Activated CD8-positive, alpha-beta T cell treated with anti-CD3 and anti-CD28 coated beads, Interleukin-2, amount 10 ng/mL, durations not matched to agents 7 days and 5 days (primary cell): Measurements from ENCODE around the gene SSU72. TPM values are rescaled to one million over a fixed set of nuclear protein-coding genes. Genes with fewer than 3 reads are reported as not detected.
"Not testable (repeated sequence)": the region's sequence is repeated elsewhere in the genome, so short reads cannot be mapped to it uniquely, and the experiment has no call there.

Source experiments
- ATAC-seq: fragments of 150-1000 bp; cut with Tn5 transposase; one replicate; pipeline ENCODE4 v1.10.0; 2021; ENCODE audit warnings: moderate library complexity
- CTCF ChIA-PET: fragments of 350-600 bp; sonication (Branson Sonifier 250); formaldehyde crosslinking; loops from one replicate; lab custom pipeline; 2021; ENCODE audit warnings: antibody characterized with exemption; lab: Charles Lee
- POLR2A ChIA-PET: fragments of 350-600 bp; sonication (Branson Sonifier 250); formaldehyde crosslinking; loops from one replicate; lab custom pipeline; 2021; ENCODE audit warnings: antibody characterized with exemption; lab: Charles Lee
- DNase-seq: peaks from one replicate; pipeline ENCODE4 v3.0.0-alpha.2; 2020
- H3K27ac Mint-ChIP-seq: one replicate; pipeline ENCODE4 v1.8.0; 2021; ENCODE audit warnings: mild to moderate bottlenecking, mixed read lengths
- H3K27me3 Mint-ChIP-seq: one replicate; pipeline ENCODE4 v1.8.0; 2021; ENCODE audit warnings: low read depth, mixed read lengths
- H3K36me3 Mint-ChIP-seq: one replicate; pipeline ENCODE4 v1.8.0; 2021; ENCODE audit warnings: low read depth, mixed read lengths
- H3K4me1 Mint-ChIP-seq: one replicate; pipeline ENCODE4 v1.8.0; 2021; ENCODE audit warnings: low read depth, mixed read lengths
- H3K4me3 Mint-ChIP-seq: one replicate; pipeline ENCODE4 v1.8.0; 2021; ENCODE audit warnings: mild to moderate bottlenecking, mixed read lengths
- H3K9me3 Mint-ChIP-seq: one replicate; pipeline ENCODE4 v1.8.0; 2022; ENCODE audit warnings: mixed read lengths; ENCODE audit not compliant: insufficient read depth
- total RNA-seq, 2 experiments: library from RNA; stranded (reverse); gene quantifications; one replicate each; pipeline ENCODE4 v1.2.3, GENCODE V29; 2021

Gene SSU72
- total RNA-seq, 2 experiments from 2014 or later = 123 to 129 TPM

- Mint-ChIP-seq H3K27me3 (peaks cover 2% of the 10 kb centered on the region), H3K27ac (peak within 1 kb of the TSS; percentile 55), H3K9me3 (no peaks in the 10 kb centered on the region), H3K36me3 (no peaks in the 10 kb centered on the region), H3K4me1 (peaks cover 19% of the 10 kb centered on the region), H3K4me3 (peak within 1 kb of the TSS; percentile 69)
- DNase-seq (no peak), ATAC-seq (peak; percentile 6)
- ChIA-PET POLR2A (interaction anchor here (0.8 kb wide), 1 partner anchor 29 kb away, joined by 3 read pairs; no protein-coding TSS in a partner anchor), CTCF (no interaction called here)
Observed at GRCh38 chr1:1599935-1600860, 25.5 kb upstream of the SSU72 start, which contains the start of gene FNDC10. FNDC10 (minus strand) TSS chr1:1600135; CDS start chr1:1600015, 120 bp downstream.

- ChIA-PET CTCF (interaction anchor here (1.6 kb wide), 1 partner anchor 15 kb away, joined by 3 read pairs; no protein-coding TSS in a partner anchor), POLR2A (no interaction called here)
- H3K27me3 Mint-ChIP-seq = peaks cover 2% of the 10 kb centered on the region
- DNase-seq (peak; percentile 53), ATAC-seq (peak; percentile 56)
- no peaks in the 10 kb centered on the region for H3K36me3 Mint-ChIP-seq
- H3K9me3 Mint-ChIP-seq = no peaks in the 10 kb centered on the region
- peak overlapping the region; percentile 55 for H3K27ac Mint-ChIP-seq
- H3K4me1 Mint-ChIP-seq = peaks cover 16% of the 10 kb centered on the region
- H3K4me3 Mint-ChIP-seq = peak overlapping the region; percentile 69
Observed at GRCh38 chr1:1599030-1599934, 24.6 kb upstream of the SSU72 start.

- H3K27ac Mint-ChIP-seq = peak overlapping the region; percentile 55
- peak overlapping the region; percentile 69 for H3K4me3 Mint-ChIP-seq
- H3K4me1 Mint-ChIP-seq = peaks cover 16% of the 10 kb centered on the region
- ChIA-PET CTCF (interaction anchor here (1.6 kb wide), 1 partner anchor 16 kb away, joined by 3 read pairs; no protein-coding TSS in a partner anchor), POLR2A (no interaction called here)
- no peaks in the 10 kb centered on the region for H3K9me3 Mint-ChIP-seq
- ATAC-seq = no peak
- H3K36me3 Mint-ChIP-seq = no peaks in the 10 kb centered on the region
- DNase-seq = no peak
- H3K27me3 Mint-ChIP-seq = peaks cover 2% of the 10 kb centered on the region
Observed at GRCh38 chr1:1598720-1599029, 24.0 kb upstream of the SSU72 start.

GRCh38 chr1:1598051-1598719 is 23.5 kb upstream of the SSU72 start:
- H3K4me3 Mint-ChIP-seq = peak overlapping the region; percentile 69
- H3K4me1 Mint-ChIP-seq = peaks cover 16% of the 10 kb centered on the region
- ATAC-seq (no peak), DNase-seq (no peak)
- H3K27ac Mint-ChIP-seq = peak overlapping the region; percentile 55
- ChIA-PET CTCF (interaction anchor here (1.6 kb wide), 1 partner anchor 16 kb away, joined by 3 read pairs; no protein-coding TSS in a partner anchor), POLR2A (no interaction called here)
- H3K27me3 Mint-ChIP-seq = peaks cover 2% of the 10 kb centered on the region
- H3K9me3 Mint-ChIP-seq = no peaks in the 10 kb centered on the region
- H3K36me3 Mint-ChIP-seq = no peaks in the 10 kb centered on the region

GRCh38 chr1:1597275-1597930 is 22.7 kb upstream of the SSU72 start:
- ChIA-PET POLR2A (no interaction called here), CTCF (interaction anchor here (0.9 to 1.6 kb wide), 2 partner anchors 14 to 17 kb away, joined by 3 read pairs; no protein-coding TSS in a partner anchor)
- DNase-seq (peak; percentile 28), ATAC-seq (no peak)
- no peaks in the 10 kb centered on the region for H3K36me3 Mint-ChIP-seq
- H3K4me1 Mint-ChIP-seq = peaks cover 16% of the 10 kb centered on the region
- H3K4me3 Mint-ChIP-seq = peak overlapping the region; percentile 17
- H3K9me3 Mint-ChIP-seq = no peaks in the 10 kb centered on the region
- peaks cover 2% of the 10 kb centered on the region for H3K27me3 Mint-ChIP-seq
- H3K27ac Mint-ChIP-seq = no peak overlapping the region

GRCh38 chr1:1596493-1597274 is 22.0 kb upstream of the SSU72 start:
- peaks cover 2% of the 10 kb centered on the region for H3K27me3 Mint-ChIP-seq
- CTCF ChIA-PET = interaction anchor here (0.9 kb wide), 1 partner anchor 14 kb away, joined by 3 read pairs; no protein-coding TSS in a partner anchor
- no peaks in the 10 kb centered on the region for H3K36me3 Mint-ChIP-seq
- DNase-seq (peak; percentile 21), ATAC-seq (no peak)
- H3K27ac Mint-ChIP-seq = no peak overlapping the region
- H3K4me3 Mint-ChIP-seq = no peak overlapping the region
- H3K4me1 Mint-ChIP-seq = peaks cover 16% of the 10 kb centered on the region
- POLR2A ChIA-PET = no interaction called here
- no peaks in the 10 kb centered on the region for H3K9me3 Mint-ChIP-seq

GRCh38 chr1:1595341-1595740 is 20.7 kb upstream of the SSU72 start:
- H3K36me3 Mint-ChIP-seq, ATAC-seq, CTCF ChIA-PET, POLR2A ChIA-PET, H3K9me3 Mint-ChIP-seq, DNase-seq, H3K27me3 Mint-ChIP-seq, H3K27ac Mint-ChIP-seq, H3K4me3 Mint-ChIP-seq: not testable (repeated sequence)
- peaks cover 13% of the 10 kb centered on the region for H3K4me1 Mint-ChIP-seq

- no peaks in the 10 kb centered on the region for H3K9me3 Mint-ChIP-seq
- POLR2A ChIA-PET = interaction anchor here (0.8 kb wide), 1 partner anchor 35 kb away, joined by 4 read pairs; no protein-coding TSS in a partner anchor
Observed at GRCh38 chr1:1594602-1595260, 20.1 kb upstream of the SSU72 start.

GRCh38 chr1:1593834-1594601 is 19.4 kb upstream of the SSU72 start:
- H3K27ac Mint-ChIP-seq = no peak overlapping the region
- H3K4me1 Mint-ChIP-seq = peaks cover 12% of the 10 kb centered on the region
- no peaks in the 10 kb centered on the region for H3K36me3 Mint-ChIP-seq
- ChIA-PET POLR2A (interaction anchor here (0.8 kb wide), 1 partner anchor 36 kb away, joined by 4 read pairs; no protein-coding TSS in a partner anchor), CTCF (interaction anchor here (0.8 kb wide), 1 partner anchor 35 kb away, joined by 3 read pairs; no protein-coding TSS in a partner anchor)
- ATAC-seq (no peak), DNase-seq (no peak)
- peaks cover 2% of the 10 kb centered on the region for H3K27me3 Mint-ChIP-seq
- no peak overlapping the region for H3K4me3 Mint-ChIP-seq
- H3K9me3 Mint-ChIP-seq = no peaks in the 10 kb centered on the region

More at GRCh38 chr1:1594602-1595260, 20.1 kb upstream of the SSU72 start:
- CTCF ChIA-PET = interaction anchor here (0.8 kb wide), 1 partner anchor 34 kb away, joined by 3 read pairs; no protein-coding TSS in a partner anchor
- Mint-ChIP-seq H3K4me1 (peaks cover 13% of the 10 kb centered on the region), H3K4me3 (no peak overlapping the region), H3K36me3 (no peaks in the 10 kb centered on the region), H3K27ac (no peak overlapping the region), H3K27me3 (peaks cover 2% of the 10 kb centered on the region)
- ATAC-seq (peak; percentile 45), DNase-seq (no peak)
